GM18868 (cell line): ENCODE results near the gene HEMK1.

Experiments used
- ATAC-seq: cut with Tn5 transposase; IDR thresholded peaks from one replicate; pipeline ENCODE4 v1.9.1; 2021; ENCODE audit warnings: mild to moderate bottlenecking, moderate library complexity; ENCODE audit not compliant: unreplicated experiment

The HEMK1 gene

GRCh38 chr3:50568947-50569749, at the start of gene HEMK1:
Gene HEMK1 (plus strand): TSS chr3:50569522. CDS start chr3:50571105, 1,583 bp downstream.
- peak; percentile 56 for ATAC-seq

GRCh38 chr3:50520849-50521248, 48.5 kb upstream of the HEMK1 start:
- no peak for ATAC-seq

- ATAC-seq, result no peak
Measured at GRCh38 chr3:50521572-50521971, 47.8 kb upstream of the HEMK1 start.

GRCh38 chr3:50523279-50523811, 46.0 kb upstream of the HEMK1 start:
- no peak for ATAC-seq

- no peak for ATAC-seq
Measured at GRCh38 chr3:50524746-50525145, 44.6 kb upstream of the HEMK1 start.

- ATAC-seq, result no peak
Measured at GRCh38 chr3:50525191-50525910, 44.0 kb upstream of the HEMK1 start.

- ATAC-seq, result no peak
Measured at GRCh38 chr3:50525987-50526386, 43.3 kb upstream of the HEMK1 start.

- ATAC-seq, result no peak
Measured at GRCh38 chr3:50530001-50530970, 39.0 kb upstream of the HEMK1 start.

- no peak for ATAC-seq
Measured at GRCh38 chr3:50531201-50531600, 38.1 kb upstream of the HEMK1 start.

- ATAC-seq, result no peak
Measured at GRCh38 chr3:50532062-50532705, 37.1 kb upstream of the HEMK1 start.

GRCh38 chr3:50533316-50533715, 36.0 kb upstream of the HEMK1 start:
- ATAC-seq, result no peak

GRCh38 chr3:50533807-50534461, 35.4 kb upstream of the HEMK1 start:
- no peak for ATAC-seq

- no peak for ATAC-seq
Measured at GRCh38 chr3:50534681-50535330, 34.5 kb upstream of the HEMK1 start.

GRCh38 chr3:50536471-50537180, 32.7 kb upstream of the HEMK1 start:
- no peak for ATAC-seq

GRCh38 chr3:50537421-50538129, 31.7 kb upstream of the HEMK1 start:
- ATAC-seq, result no peak

GRCh38 chr3:50539356-50540286, 29.7 kb upstream of the HEMK1 start:
- ATAC-seq, result no peak
